HG02571 (cell line): ENCODE data around the gene POLR2C.

Experiments used
- ATAC-seq: cut with Tn5 transposase; IDR thresholded peaks from one replicate; pipeline ENCODE4 v1.9.1; 2021; ENCODE audit warnings: mild to moderate bottlenecking, moderate library complexity; ENCODE audit not compliant: unreplicated experiment

Gene POLR2C

GRCh38 chr16:57500578-57501111 is 38.2 kb downstream of the POLR2C start:
- ATAC-seq = no peak

GRCh38 chr16:57501492-57501891 is 39.0 kb downstream of the POLR2C start:
- ATAC-seq = no peak

- ATAC-seq = no peak
Measured at GRCh38 chr16:57502048-57502775, 39.7 kb downstream of the POLR2C start.

- ATAC-seq = no peak
Measured at GRCh38 chr16:57503366-57503765, 40.9 kb downstream of the POLR2C start.

GRCh38 chr16:57504001-57504400 is 41.5 kb downstream of the POLR2C start:
- ATAC-seq = no peak

GRCh38 chr16:57504491-57504890 is 42.0 kb downstream of the POLR2C start:
- ATAC-seq = no peak

GRCh38 chr16:57505169-57505568 is 42.7 kb downstream of the POLR2C start:
- no peak for ATAC-seq

- no peak for ATAC-seq
Measured at GRCh38 chr16:57507136-57508034, 44.9 kb downstream of the POLR2C start.

GRCh38 chr16:57508035-57508425 is 45.6 kb downstream of the POLR2C start:
- no peak for ATAC-seq

GRCh38 chr16:57509231-57509923 is 46.9 kb downstream of the POLR2C start:
- ATAC-seq = no peak

- no peak for ATAC-seq
Measured at GRCh38 chr16:57510016-57510871, 47.8 kb downstream of the POLR2C start.

GRCh38 chr16:57512296-57513001 is 50.0 kb downstream of the POLR2C start:
- ATAC-seq = no peak

GRCh38 chr16:57513371-57514102 is 51.1 kb downstream of the POLR2C start:
- no peak for ATAC-seq

GRCh38 chr16:57514371-57514770 is 51.9 kb downstream of the POLR2C start:
- ATAC-seq = no peak

- no peak for ATAC-seq
Measured at GRCh38 chr16:57514791-57515600, 52.5 kb downstream of the POLR2C start.

GRCh38 chr16:57516176-57516725 is 53.8 kb downstream of the POLR2C start:
- ATAC-seq = no peak

- no peak for ATAC-seq
Measured at GRCh38 chr16:57516773-57517172, 54.3 kb downstream of the POLR2C start.
